Caco-2 (cell line): ENCODE data around the gene CNTNAP4. TPM values are rescaled to one million over a fixed set of nuclear protein-coding genes. Genes with fewer than 3 reads are reported as not detected.

ENCODE experiments used
- BruUV-seq: library from RNA; stranded (reverse); fragments of 400-500 nt; replicated peaks from 2 replicates; lab custom pipeline; 2021; lab: Mats Ljungman, UMichigan
- CTCF ChIA-PET: fragments of 300-600 bp; sonication (Branson Sonifier 250); formaldehyde crosslinking; loops from one replicate; lab custom pipeline; 2022; ENCODE audit warnings: antibody characterized with exemption; lab: Charles Lee
- POLR2A ChIA-PET: fragments of 300-600 bp; sonication (Branson Sonifier 250); formaldehyde crosslinking; loops from one replicate; lab custom pipeline; 2022; ENCODE audit warnings: antibody characterized with exemption; lab: Charles Lee
- DNase-seq, 2 experiments: peaks; one replicate each; pipeline versions ENCODE4 v3.0.0 to v3.0.0-alpha.2; 2020 to 2022
- H3K27me3 ChIP-seq: replicated peaks from 2 replicates; pipeline ENCODE4 v1.6.0; 2011; ENCODE audit warnings: low read length; ENCODE audit not compliant: control insufficient read depth, insufficient read depth
- H3K36me3 ChIP-seq: 2 replicates; pipeline ENCODE4 v1.5.1; 2011; ENCODE audit warnings: low read length; ENCODE audit not compliant: control insufficient read depth, insufficient read depth
- H3K4me1 ChIP-seq: fragments of 250-450 bp; sonication (Bioruptor Pico); 2 replicates; pipeline ENCODE4 v1.5.1; 2020; ENCODE audit warnings: mild to moderate bottlenecking
- H3K4me3 ChIP-seq: 2 replicates; pipeline ENCODE4 v1.5.1; 2011; ENCODE audit warnings: low read depth, mild to moderate bottlenecking, control low read depth, low read length
- H3K9me3 ChIP-seq: fragments of 250-450 bp; sonication (Bioruptor Pico); 2 replicates; pipeline ENCODE4 v1.5.1; 2020; ENCODE audit warnings: mild to moderate bottlenecking, moderate library complexity
- H3K27ac Mint-ChIP-seq: one replicate; pipeline ENCODE4 v1.8.0; 2022; ENCODE audit warnings: mixed read lengths; ENCODE audit not compliant: unreplicated experiment
- H3K27me3 Mint-ChIP-seq: one replicate; pipeline ENCODE4 v1.8.0; 2022; ENCODE audit warnings: mixed read lengths; ENCODE audit not compliant: insufficient read depth, unreplicated experiment
- H3K36me3 Mint-ChIP-seq: one replicate; pipeline ENCODE4 v1.8.0; 2022; ENCODE audit warnings: mild to moderate bottlenecking, mixed read lengths; ENCODE audit not compliant: insufficient read depth, unreplicated experiment
- H3K4me1 Mint-ChIP-seq: one replicate; pipeline ENCODE4 v1.8.0; 2022; ENCODE audit warnings: low read depth, mixed read lengths; ENCODE audit not compliant: unreplicated experiment
- H3K4me3 Mint-ChIP-seq: one replicate; pipeline ENCODE4 v1.8.0; 2022; ENCODE audit warnings: mild to moderate bottlenecking, moderate library complexity, mixed read lengths; ENCODE audit not compliant: unreplicated experiment
- H3K9me3 Mint-ChIP-seq: one replicate; pipeline ENCODE4 v1.8.0; 2022; ENCODE audit warnings: mixed read lengths; ENCODE audit not compliant: unreplicated experiment
- intact Hi-C: fragments of 100-400 bp; cut with micrococcal nuclease; formaldehyde crosslinking; loops from one replicate; pipeline ENCODE4 v1.10.0; 2022; ENCODE audit not compliant: unreplicated experiment
- total RNA-seq: library from RNA; stranded (reverse); gene quantifications from 2 replicates; pipeline ENCODE4 v1.2.3, GENCODE V29; 2022
- TF ChIP-seq, protein P1 (sequence below), 2 experiments: fragments of 200-600 bp in 1 of 2; IDR thresholded peaks; 1 replicate in 1 of 2; 2 replicates in 1 of 2; pipeline versions ENCODE4 v1.5.1 to v1.8.0; 2011 to 2022; ENCODE audit warnings: antibody characterized with exemption in 1 of 2, control low read depth in 1 of 2, inconsistent platforms in 1 of 2, low read depth in 1 of 2, low read length in 1 of 2, mild to moderate bottlenecking in 1 of 2, moderate library complexity in 1 of 2; ENCODE audit not compliant: insufficient read depth in 1 of 2, severe bottlenecking in 1 of 2, unreplicated experiment in 1 of 2

The CNTNAP4 gene
- total RNA-seq, 1 experiment from 2014 or later, result not detected

DNA sequence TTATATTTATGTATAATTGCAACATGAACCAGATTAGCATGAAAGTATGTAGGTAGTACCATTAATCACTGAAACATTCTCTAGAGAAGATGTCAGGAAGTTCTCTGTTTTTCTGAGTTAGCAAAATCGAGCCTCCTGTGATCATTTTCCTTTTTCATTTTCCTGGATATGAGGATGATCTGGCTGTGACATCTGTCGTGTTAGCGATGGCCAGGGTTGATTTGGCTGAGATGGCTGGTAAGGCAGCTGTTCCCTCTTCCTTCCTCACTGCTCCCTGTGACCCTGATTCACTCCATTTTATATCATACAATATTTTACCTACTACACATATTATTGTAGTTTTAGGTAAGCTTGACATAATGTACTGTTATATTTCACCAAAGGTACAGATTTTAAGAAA, 10.3 kb downstream of the CNTNAP4 start:
- Mint-ChIP-seq H3K27ac (no peak overlapping the region), H3K9me3 (peaks cover 10% of the 10 kb centered on the region), H3K36me3 (no peaks in the 10 kb centered on the region), H3K4me1 (no peaks in the 10 kb centered on the region), H3K27me3 (peaks cover 14% of the 10 kb centered on the region), H3K4me3 (no peak overlapping the region)
- Histone ChIP-seq H3K4me3 (no peak overlapping the region), H3K36me3 (no peaks in the 10 kb centered on the region), H3K9me3 (no peaks in the 10 kb centered on the region), H3K27me3 (no peaks in the 10 kb centered on the region), H3K4me1 (no peaks in the 10 kb centered on the region)
- CTCF ChIA-PET, result no interaction called here
- POLR2A ChIA-PET, result no interaction called here
- DNase-seq, result no peak
- intact Hi-C loops, result no loop called here
- TF ChIP-seq, protein P1, sequence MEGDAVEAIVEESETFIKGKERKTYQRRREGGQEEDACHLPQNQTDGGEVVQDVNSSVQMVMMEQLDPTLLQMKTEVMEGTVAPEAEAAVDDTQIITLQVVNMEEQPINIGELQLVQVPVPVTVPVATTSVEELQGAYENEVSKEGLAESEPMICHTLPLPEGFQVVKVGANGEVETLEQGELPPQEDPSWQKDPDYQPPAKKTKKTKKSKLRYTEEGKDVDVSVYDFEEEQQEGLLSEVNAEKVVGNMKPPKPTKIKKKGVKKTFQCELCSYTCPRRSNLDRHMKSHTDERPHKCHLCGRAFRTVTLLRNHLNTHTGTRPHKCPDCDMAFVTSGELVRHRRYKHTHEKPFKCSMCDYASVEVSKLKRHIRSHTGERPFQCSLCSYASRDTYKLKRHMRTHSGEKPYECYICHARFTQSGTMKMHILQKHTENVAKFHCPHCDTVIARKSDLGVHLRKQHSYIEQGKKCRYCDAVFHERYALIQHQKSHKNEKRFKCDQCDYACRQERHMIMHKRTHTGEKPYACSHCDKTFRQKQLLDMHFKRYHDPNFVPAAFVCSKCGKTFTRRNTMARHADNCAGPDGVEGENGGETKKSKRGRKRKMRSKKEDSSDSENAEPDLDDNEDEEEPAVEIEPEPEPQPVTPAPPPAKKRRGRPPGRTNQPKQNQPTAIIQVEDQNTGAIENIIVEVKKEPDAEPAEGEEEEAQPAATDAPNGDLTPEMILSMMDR (IDR thresholded peaks at IDR 0.05; ENCODE audit: insufficient read depth in 1 of 2, low read depth in 1 of 2, low read length in 1 of 2, severe bottlenecking in 1 of 2, unreplicated experiment in 1 of 2), result no peak
- BruUV-seq, result no TSS peak

DNA sequence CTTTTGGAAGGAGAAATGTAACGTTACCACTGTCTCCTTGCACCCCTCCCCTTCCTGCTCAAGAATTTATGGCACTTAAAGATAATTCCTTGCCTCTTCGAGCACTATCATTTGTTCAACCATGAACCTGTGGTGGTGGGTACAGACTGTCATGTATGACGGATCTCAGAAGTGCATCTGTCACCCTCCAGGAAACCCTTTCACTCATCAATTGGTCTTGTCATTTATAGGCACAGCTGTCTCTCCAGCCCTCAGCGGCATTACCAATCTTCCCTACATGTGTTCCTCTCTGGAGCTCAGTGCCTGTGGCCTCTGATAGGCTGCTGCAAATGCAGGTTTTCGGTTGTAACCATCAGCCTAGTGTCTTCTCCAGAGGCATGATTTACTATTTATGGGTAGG, 15.0 kb downstream of the CNTNAP4 start:
- H3K4me1 ChIP-seq, result no peaks in the 10 kb centered on the region
- Mint-ChIP-seq H3K27me3 (peaks cover 24% of the 10 kb centered on the region), H3K36me3 (no peaks in the 10 kb centered on the region), H3K9me3 (peaks cover 10% of the 10 kb centered on the region), H3K4me3 (no peak overlapping the region), H3K27ac (no peak overlapping the region), H3K4me1 (no peaks in the 10 kb centered on the region)
- intact Hi-C loops, result no loop called here
- TF ChIP-seq, protein P1 (IDR thresholded peaks at IDR 0.05; ENCODE audit: insufficient read depth in 1 of 2, low read depth in 1 of 2, low read length in 1 of 2, severe bottlenecking in 1 of 2, unreplicated experiment in 1 of 2), result no peak
- H3K4me3 ChIP-seq, result no peak overlapping the region
- DNase-seq, result no peak
- H3K9me3 ChIP-seq, result no peaks in the 10 kb centered on the region
- BruUV-seq, result no TSS peak
- H3K27me3 ChIP-seq, result no peaks in the 10 kb centered on the region
- POLR2A ChIA-PET, result no interaction called here
- H3K36me3 ChIP-seq, result no peaks in the 10 kb centered on the region
- CTCF ChIA-PET, result no interaction called here

DNA sequence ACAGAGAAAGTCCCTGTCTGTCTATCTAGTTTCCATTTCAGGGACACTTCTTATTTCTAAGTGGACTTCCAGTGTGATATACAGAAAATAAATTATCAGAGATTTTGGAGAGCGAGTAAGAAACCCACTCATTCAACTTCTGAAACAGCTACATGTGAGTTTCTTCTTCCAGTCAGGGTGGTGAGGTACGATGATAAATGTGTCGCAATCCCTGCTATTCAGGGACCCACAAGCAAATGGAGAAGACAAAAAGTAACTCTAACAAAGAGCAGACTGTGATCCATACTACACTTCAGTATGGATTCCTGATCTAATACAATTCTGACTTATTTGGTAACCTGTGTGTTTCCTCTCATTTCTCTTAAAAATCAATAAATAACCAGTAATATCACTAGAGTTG, 16.8 kb downstream of the CNTNAP4 start:
- DNase-seq, result no peak
- TF ChIP-seq, protein P1 (IDR thresholded peaks at IDR 0.05; ENCODE audit: insufficient read depth in 1 of 2, low read depth in 1 of 2, low read length in 1 of 2, severe bottlenecking in 1 of 2, unreplicated experiment in 1 of 2), result no peak
- H3K27me3 Mint-ChIP-seq, result peaks cover 22% of the 10 kb centered on the region
- no peak overlapping the region for H3K27ac Mint-ChIP-seq
- H3K4me1 ChIP-seq, result no peaks in the 10 kb centered on the region
- POLR2A ChIA-PET, result no interaction called here
- H3K4me1 Mint-ChIP-seq, result no peaks in the 10 kb centered on the region
- H3K9me3 ChIP-seq, result no peaks in the 10 kb centered on the region
- BruUV-seq, result no TSS peak
- CTCF ChIA-PET, result no interaction called here
- no peaks in the 10 kb centered on the region for H3K9me3 Mint-ChIP-seq
- no peaks in the 10 kb centered on the region for H3K36me3 Mint-ChIP-seq
- H3K36me3 ChIP-seq, result no peaks in the 10 kb centered on the region
- intact Hi-C loops, result no loop called here
- no peak overlapping the region for H3K4me3 ChIP-seq
- H3K4me3 Mint-ChIP-seq, result no peak overlapping the region
- H3K27me3 ChIP-seq, result no peaks in the 10 kb centered on the region
